CD1c-positive myeloid dendritic cell (primary cell): ENCODE data around the gene RHOB.
"Not testable (repeated sequence)": the region's sequence is repeated elsewhere in the genome, so short reads cannot be mapped to it uniquely, and the experiment has no call there.

Experiments
- DNase-seq: peaks from one replicate; pipeline ENCODE4 v3.0.0-alpha.2; 2016; ENCODE audit errors: extremely low spot score

Gene RHOB

GRCh38 chr2:20491739-20492531 is 45.1 kb downstream of the RHOB start:
- peak; percentile 52 for DNase-seq

DNA sequence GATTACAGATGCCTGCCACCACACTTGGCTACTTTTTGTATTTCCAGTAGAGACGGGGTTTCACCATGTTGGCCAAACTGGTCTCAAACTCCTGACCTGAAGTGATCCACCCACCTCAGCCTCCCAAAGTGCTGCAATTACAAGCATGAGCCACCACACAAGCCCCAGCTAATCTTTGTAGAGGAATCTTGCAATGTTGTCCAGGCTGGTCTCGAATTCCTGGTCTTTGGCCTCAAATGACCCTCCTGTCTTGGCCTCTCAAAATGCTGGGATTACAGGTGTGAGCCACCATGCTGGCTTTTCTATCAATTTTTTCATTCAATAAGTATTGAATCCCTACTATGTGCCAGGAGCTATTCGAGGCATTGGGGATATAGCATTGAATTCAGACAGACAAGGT is 46.2 kb downstream of the RHOB start:
- DNase-seq = not testable (repeated sequence)

DNA sequence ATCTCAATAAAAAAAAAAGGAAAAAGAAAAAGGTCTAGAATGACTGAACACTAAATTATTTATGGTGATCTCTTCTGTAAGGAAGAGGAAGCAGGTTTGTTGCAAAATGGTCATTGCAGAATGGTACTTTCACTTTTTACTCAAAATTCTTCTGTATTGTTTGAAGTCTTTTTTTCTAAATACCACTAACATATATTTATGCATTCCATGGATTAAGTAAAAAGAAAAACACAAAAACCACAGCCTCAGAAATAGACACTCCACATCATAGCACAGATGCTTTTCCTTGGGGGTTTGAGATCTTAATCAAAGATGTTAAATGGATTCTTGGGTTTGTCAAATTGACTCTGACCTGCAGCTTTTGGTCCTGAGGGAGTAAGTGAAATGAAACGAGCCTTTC is 47.4 kb downstream of the RHOB start:
- DNase-seq = peak; percentile 59

DNA sequence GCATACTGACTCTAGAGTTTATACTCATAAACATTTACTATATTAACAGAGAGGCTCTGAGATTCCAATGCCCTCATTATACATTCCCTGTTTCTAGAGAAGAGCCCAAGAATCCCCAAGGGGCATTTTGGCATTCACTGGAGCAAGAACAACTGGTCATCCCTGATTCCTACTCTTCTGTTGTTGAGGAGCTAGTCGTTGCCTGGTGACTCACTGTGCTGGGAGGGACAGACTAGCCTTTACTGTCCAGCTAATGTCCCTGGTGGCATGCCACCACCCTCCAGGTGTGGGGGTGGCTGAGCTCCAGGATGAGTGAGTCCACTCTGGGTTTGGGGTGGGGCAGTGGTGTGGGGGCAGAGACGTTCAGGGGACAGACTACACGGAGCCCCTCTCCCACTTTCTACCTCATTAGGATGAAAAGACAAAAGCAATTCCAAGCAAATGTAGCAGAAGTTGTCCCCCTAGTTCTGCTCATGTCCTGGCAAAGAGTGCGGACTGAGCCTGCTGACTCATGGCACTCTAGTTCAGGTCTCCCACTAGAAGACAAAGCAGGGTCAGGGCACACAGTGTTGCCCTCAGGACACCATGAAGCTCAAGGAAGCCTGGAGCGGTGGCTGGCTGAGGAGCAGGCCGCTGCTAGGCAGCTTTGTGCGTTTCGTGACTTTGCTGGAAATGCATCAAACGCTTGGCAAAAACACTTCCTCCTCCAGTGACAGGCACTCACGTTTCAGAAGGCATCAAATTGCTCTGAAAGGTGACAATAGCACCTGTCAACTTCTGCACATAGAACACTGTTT is 49.4 kb downstream of the RHOB start:
- DNase-seq = no peak

DNA sequence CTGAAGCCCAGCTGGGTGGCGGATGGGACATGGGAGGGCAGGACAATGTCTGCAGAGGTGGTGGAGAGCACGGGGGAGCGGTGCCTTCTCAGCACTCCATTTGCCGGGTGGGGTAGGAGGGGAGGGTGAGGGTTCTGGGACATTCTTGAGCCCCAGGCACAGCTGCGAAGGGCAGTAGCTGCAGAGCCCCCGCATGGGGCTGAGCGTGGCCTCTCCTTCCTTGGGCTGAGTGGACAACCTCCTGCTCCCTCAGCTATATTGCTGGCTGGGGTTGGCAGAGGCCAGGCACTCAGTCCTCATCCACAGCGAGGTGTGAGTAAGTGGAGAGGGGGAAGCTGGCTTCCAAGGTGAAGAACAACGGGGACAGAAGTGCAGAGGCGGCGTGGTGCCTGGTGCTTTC is 50.1 kb downstream of the RHOB start:
- DNase-seq = no peak
